HG02884 (cell line): ENCODE measurements around the gene MPL.

Experiments used
- ATAC-seq: cut with Tn5 transposase; IDR thresholded peaks from one replicate; pipeline ENCODE4 v1.9.1; 2021; ENCODE audit warnings: mild to moderate bottlenecking, moderate library complexity; ENCODE audit not compliant: unreplicated experiment

Gene MPL

GRCh38 chr1:43337588-43337987, at the start of gene MPL:
Gene MPL, plus strand, starts transcription at chr1:43337818. Its CDS starts 31 bp downstream, at chr1:43337849.
- ATAC-seq: no peak

- ATAC-seq: no peak
These were observed 49.4 kb upstream of the MPL start for GRCh38 chr1:43288058-43288784.

- no peak for ATAC-seq
These were observed 48.6 kb upstream of the MPL start for GRCh38 chr1:43288785-43289706.

GRCh38 chr1:43292216-43292615, 45.4 kb upstream of the MPL start:
- no peak for ATAC-seq

GRCh38 chr1:43292679-43293078, 44.9 kb upstream of the MPL start:
- no peak for ATAC-seq

GRCh38 chr1:43293176-43293575, 44.4 kb upstream of the MPL start:
- ATAC-seq: no peak

- no peak for ATAC-seq
These were observed 43.5 kb upstream of the MPL start for GRCh38 chr1:43293896-43294760.

GRCh38 chr1:43294761-43295160, 42.9 kb upstream of the MPL start:
- ATAC-seq: no peak

- no peak for ATAC-seq
These were observed 41.4 kb upstream of the MPL start for GRCh38 chr1:43296207-43296606.

- ATAC-seq: no peak
These were observed 39.6 kb upstream of the MPL start for GRCh38 chr1:43298055-43298454.

- no peak for ATAC-seq
These were observed 38.5 kb upstream of the MPL start for GRCh38 chr1:43299101-43299500.

GRCh38 chr1:43300378-43301094, 37.1 kb upstream of the MPL start, which contains the start of gene TIE1:
Gene TIE1, plus strand, starts transcription at chr1:43300982. Its CDS starts 90 bp downstream, at chr1:43301072.
- no peak for ATAC-seq

- no peak for ATAC-seq
These were observed 35.4 kb upstream of the MPL start for GRCh38 chr1:43302201-43302600.

GRCh38 chr1:43302721-43303470, 34.7 kb upstream of the MPL start:
- no peak for ATAC-seq

GRCh38 chr1:43303471-43304313, 33.9 kb upstream of the MPL start:
- no peak for ATAC-seq

- no peak for ATAC-seq
These were observed 33.3 kb upstream of the MPL start for GRCh38 chr1:43304314-43304681.

GRCh38 chr1:43304771-43305300, 32.8 kb upstream of the MPL start:
- ATAC-seq: no peak

- ATAC-seq: no peak
These were observed 32.2 kb upstream of the MPL start for GRCh38 chr1:43305461-43305860.
